ENCODE results near the gene HTR6.

The HTR6 gene

GRCh38 chr1:19723874-19724273 is 59.2 kb downstream of the HTR6 start:
- TF ChIP-seq ZNF274 (IDR thresholded peaks at IDR 0.05; ENCODE audit: low read depth, low read length) = no peak
- no peak overlapping the region for H3K4me3 ChIP-seq (ENCODE audit: low read length)

- TF ChIP-seq ZNF274 (IDR thresholded peaks at IDR 0.05; ENCODE audit: low read depth, low read length) = no peak
- no peak overlapping the region for H3K4me3 ChIP-seq (ENCODE audit: low read length)
Observed at GRCh38 chr1:19725606-19726005, 60.9 kb downstream of the HTR6 start.

- no peak overlapping the region for H3K4me3 ChIP-seq (ENCODE audit: low read length)
- TF ChIP-seq ZNF274 (IDR thresholded peaks at IDR 0.05; ENCODE audit: low read depth, low read length) = no peak
Observed at GRCh38 chr1:19728413-19729145, 63.9 kb downstream of the HTR6 start.

- no peak for TF ChIP-seq ZNF274 (IDR thresholded peaks at IDR 0.05; ENCODE audit: low read depth, low read length)
- H3K4me3 ChIP-seq (ENCODE audit: low read length) = no peak overlapping the region
Observed at GRCh38 chr1:19730232-19730631, 65.6 kb downstream of the HTR6 start.

Measured in GM08714 (cell line).